Fibroblast of pulmonary artery (primary cell): ENCODE measurements around the gene ZNF516.

Experiments
- DNase-seq: peaks from one replicate; pipeline ENCODE4 v3.0.0-alpha.2; 2010; ENCODE audit warnings: low read depth
- H3K4me3 ChIP-seq: replicated peaks from 2 replicates; pipeline ENCODE4 v1.5.1; 2011; ENCODE audit warnings: low read depth, mild to moderate bottlenecking, control low read depth, low read length, moderate library complexity
- CTCF ChIP-seq: IDR thresholded peaks from 2 replicates; pipeline ENCODE4 v1.5.1; 2011; ENCODE audit warnings: mild to moderate bottlenecking, control low read depth, low read length, inconsistent platforms; ENCODE audit errors: missing control alignments

Gene ZNF516

GRCh38 chr18:76379226-76380126 is 115.6 kb downstream of the ZNF516 start:
- no peak for TF ChIP-seq CTCF
- H3K4me3 ChIP-seq: no peak overlapping the region
- no peak for DNase-seq

- no peak for TF ChIP-seq CTCF
- DNase-seq: no peak
- H3K4me3 ChIP-seq: no peak overlapping the region
Measured at GRCh38 chr18:76378526-76379215, 116.4 kb downstream of the ZNF516 start.

- DNase-seq: no peak
- no peak overlapping the region for H3K4me3 ChIP-seq
- TF ChIP-seq CTCF: no peak
Measured at GRCh38 chr18:76377359-76377756, 117.7 kb downstream of the ZNF516 start.

GRCh38 chr18:76376668-76377358 is 118.2 kb downstream of the ZNF516 start:
- no peak for TF ChIP-seq CTCF
- DNase-seq: no peak

GRCh38 chr18:76376225-76376624 is 118.8 kb downstream of the ZNF516 start:
- no peak for DNase-seq
- H3K4me3 ChIP-seq: no peak overlapping the region
- TF ChIP-seq CTCF: no peak

More at GRCh38 chr18:76376668-76377358, 118.2 kb downstream of the ZNF516 start:
- no peak overlapping the region for H3K4me3 ChIP-seq

GRCh38 chr18:76374330-76375281 is 120.4 kb downstream of the ZNF516 start:
- no peak overlapping the region for H3K4me3 ChIP-seq
- no peak for DNase-seq

More at GRCh38 chr18:76374330-76375281, 120.4 kb downstream of the ZNF516 start:
- TF ChIP-seq CTCF: no peak
